K562 (cell line): Measurements from ENCODE around the gene BPHL. TPM values are rescaled to one million over a fixed set of nuclear protein-coding genes. Genes with fewer than 3 reads are reported as not detected.

Source experiments
- ATAC-seq: fragments of 200-7000 bp; cut with Tn5 transposase; 3 replicates; pipeline ENCODE4 v1.9.1; 2020; ENCODE audit warnings: moderate library complexity
- BruUV-seq: library from RNA; stranded (reverse); fragments of 400-500 nt; replicated peaks from 2 replicates; lab custom pipeline; 2021; lab: Mats Ljungman, UMichigan
- CTCF ChIA-PET: fragments of 300-600 bp; formaldehyde crosslinking; extraction: SDS; loops from one replicate; lab custom pipeline; 2021; ENCODE audit warnings: low intra/inter-chr PET ratio; lab: Yijun Ruan, JAX
- POLR2A ChIA-PET: fragments of 300-600, 350-650 bp; sonication (Branson Sonifier 250); formaldehyde crosslinking; extraction: SDS; loops from one replicate; lab custom pipeline; 2021; ENCODE audit warnings: antibody characterized with exemption, inconsistent platforms; lab: Yijun Ruan, JAX
- DNase-seq, 4 experiments: peaks; one replicate each; pipeline versions ENCODE4 v3.0.0 to v3.0.0-alpha.2; 2011 to 2018; ENCODE audit warnings: low spot score in 3 of 4, mixed read lengths in 3 of 4; ENCODE audit errors: extremely low read depth in 1 of 4
- FAIRE-seq: peaks from 2 replicates; lab custom pipeline; 2011; peaks lifted over from hg19 to GRCh38; lab: Jason Lieb, UNC
- H2AFZ ChIP-seq: 2 replicates; pipeline ENCODE4 v1.6.0; 2011; ENCODE audit warnings: low read depth, low read length, control low read depth, inconsistent platforms
- H3K27ac ChIP-seq: fragments of 200-600 bp; 3 replicates; pipeline ENCODE4 v1.8.0; 2011; ENCODE audit warnings: low read depth, mild to moderate bottlenecking, control low read depth, inconsistent platforms, low read length, moderate library complexity, mixed read lengths; ENCODE audit errors: extremely low read depth
- H3K27me3 ChIP-seq, 2 experiments: fragments of 300-600 bp in 1 of 2; 2 replicates in 1 of 2; 3 replicates in 1 of 2; pipeline versions ENCODE4 v1.6.0 to v1.8.0; 2011; ENCODE audit warnings: inconsistent platforms in 2 of 2, low read length in 2 of 2, mild to moderate bottlenecking in 1 of 2, mixed read lengths in 1 of 2, moderate library complexity in 1 of 2; ENCODE audit not compliant: control insufficient read depth in 2 of 2, insufficient read depth in 2 of 2
- H3K36me3 ChIP-seq: fragments of 300-600 bp; 3 replicates; pipeline ENCODE4 v1.8.0; 2011; ENCODE audit warnings: mild to moderate bottlenecking, low read length, inconsistent platforms; ENCODE audit not compliant: control insufficient read depth, insufficient read depth
- H3K4me1 ChIP-seq, 2 experiments: fragments of 200-600 bp in 1 of 2; replicated peaks in 1 of 2; 2 replicates in 1 of 2; 3 replicates in 1 of 2; pipeline versions ENCODE4 v1.5.1 to v1.8.0; 2011; ENCODE audit warnings: inconsistent platforms in 2 of 2, low read length in 2 of 2, mild to moderate bottlenecking in 1 of 2, mixed read lengths in 1 of 2, moderate library complexity in 1 of 2; ENCODE audit not compliant: control insufficient read depth in 2 of 2, insufficient read depth in 2 of 2
- H3K4me2 ChIP-seq: 2 replicates; pipeline ENCODE4 v1.6.1; 2011; ENCODE audit warnings: low read length, control low read depth, inconsistent platforms, mixed read lengths; ENCODE audit not compliant: insufficient read depth
- H3K4me3 ChIP-seq: fragments of 200-600 bp; sonication (generic), shearing (Covaris generic); 2 replicates; pipeline ENCODE4 v1.5.1; 2016; ENCODE audit warnings: control low read depth, inconsistent platforms
- H3K79me2 ChIP-seq: fragments of 200-600 bp; 3 replicates; pipeline ENCODE4 v1.8.0; 2011; ENCODE audit warnings: low read length, inconsistent platforms; ENCODE audit not compliant: control insufficient read depth, insufficient read depth
- H3K9ac ChIP-seq, 2 experiments: 2 replicates each; pipeline versions ENCODE4 v1.6.0 to v1.6.1; 2011; ENCODE audit warnings: low read depth in 2 of 2, low read length in 2 of 2, control low read depth in 1 of 2, inconsistent platforms in 1 of 2, mild to moderate bottlenecking in 1 of 2, mixed read lengths in 1 of 2; ENCODE audit not compliant: insufficient read depth in 1 of 2
- H3K9me1 ChIP-seq: one replicate; pipeline ENCODE4 v1.6.0; 2011; ENCODE audit warnings: inconsistent platforms, mild to moderate bottlenecking, low read length, moderate library complexity; ENCODE audit not compliant: control insufficient read depth, insufficient read depth
- H3K9me3 ChIP-seq: replicated peaks from 2 replicates; pipeline ENCODE4 v1.5.1; 2011; ENCODE audit warnings: low read depth, low read length, inconsistent platforms; ENCODE audit not compliant: control insufficient read depth, insufficient read depth
- H4K20me1 ChIP-seq: replicated peaks from 2 replicates; pipeline ENCODE4 v1.6.1; 2011; ENCODE audit warnings: low read length, inconsistent platforms, mixed read lengths; ENCODE audit not compliant: control insufficient read depth, insufficient read depth
- CREM ChIP-seq: IDR thresholded peaks from 2 replicates; pipeline ENCODE4 v1.6.1; 2014; ENCODE audit warnings: antibody characterized with exemption, low read depth
- DDX20 ChIP-seq: fragments of 450-650 bp; IDR thresholded peaks from 2 replicates; pipeline ENCODE4 v1.6.1; 2016; ENCODE audit warnings: missing genetic modification characterization, low read depth, mild to moderate bottlenecking, missing compliant biosample characterization, moderate library complexity
- FOXM1 ChIP-seq, 2 experiments: fragments of 450-650 bp in 1 of 2; sonication (generic) in 1 of 2; formaldehyde crosslinking in 1 of 2; IDR thresholded peaks; 2 replicates each; pipeline versions ENCODE4 v1.6.1 to v1.9.0; 2017 to 2022; ENCODE audit warnings: low read depth in 2 of 2, mild to moderate bottlenecking in 2 of 2, missing genetic modification reagents in 1 of 2, moderate library complexity in 1 of 2
- HOMEZ ChIP-seq: fragments of 250-450 bp; sonication (Bioruptor Pico); IDR thresholded peaks from 2 replicates; pipeline ENCODE4 v1.4.0; 2020; ENCODE audit warnings: mild to moderate bottlenecking, moderate library complexity
- NONO ChIP-seq, 2 experiments: fragments of 200-400 bp in 1 of 2; fragments of 450-650 bp in 1 of 2; formaldehyde crosslinking in 1 of 2; IDR thresholded peaks; 2 replicates each; pipeline ENCODE4 v1.6.1; 2017; ENCODE audit warnings: low read depth in 2 of 2, mild to moderate bottlenecking in 2 of 2, moderate library complexity in 2 of 2, low read length in 1 of 2
- SMARCA4 ChIP-seq: fragments of 450-650 bp; IDR thresholded peaks from 2 replicates; pipeline ENCODE4 v1.6.1; 2016
- SMARCC2 ChIP-seq: fragments of 450-650 bp; IDR thresholded peaks from 2 replicates; pipeline ENCODE4 v1.6.1; 2017; ENCODE audit warnings: antibody characterized with exemption, moderate library complexity, mild to moderate bottlenecking, low read depth
- ZNF12 ChIP-seq: sonication (generic); formaldehyde crosslinking; IDR thresholded peaks from 2 replicates; pipeline ENCODE4 v1.4.0; 2020; ENCODE audit warnings: mild to moderate bottlenecking, missing genetic modification reagents
- ZNF407 ChIP-seq: fragments of 450-650 bp; IDR thresholded peaks from 2 replicates; pipeline ENCODE4 v1.6.1; 2016; ENCODE audit warnings: low read depth
- ZNF780A ChIP-seq: fragments of 250-450 bp; sonication (Bioruptor Pico); IDR thresholded peaks from 2 replicates; pipeline ENCODE4 v1.5.0; 2021; ENCODE audit warnings: mild to moderate bottlenecking
- WGBS: fragments of 100-300 bp; shearing (Covaris generic); methylation state at CpG from one replicate; pipeline ENCODE4 v1.1.6; 2016; ENCODE audit warnings: low coverage, mixed read lengths; ENCODE audit not compliant: insufficient coverage; ENCODE audit errors: missing lambda C conversion rate; 5-methylcytosine and 5-hydroxymethylcytosine counted together
- in situ Hi-C: fragments of 300-500 bp; cut with MboI; formaldehyde crosslinking; loops from 4 replicates; pipeline ENCODE4 v1.15.0; 2018; ENCODE audit warnings: inconsistent platforms, mixed read lengths
- intact Hi-C: fragments of 100-400 bp; cut with micrococcal nuclease; formaldehyde crosslinking; loops from 2 replicates; pipeline ENCODE4 v1.14.2; 2022
- polyA plus RNA-seq, 8 experiments: library from polyadenylated mRNA; depleted of rRNA in 4 of 8; stranded (reverse) in 5 of 8; unstranded in 3 of 8; fragments of >200 nt; fragmentation: Nextera tagmentation in 2 of 8; fragmentation: Illumina TruSeq in 1 of 8; extraction: Ambion mirVana in 2 of 8; extraction: Trizol in 1 of 8; gene quantifications; 2 replicates each; pipeline versions ENCODE4 v1.2.1 to v1.2.3, GENCODE V29; 2011 to 2014; ENCODE audit warnings: inconsistent platforms in 1 of 8, missing spikeins in 1 of 8
- total RNA-seq, 7 experiments: library from RNA; depleted of rRNA in 6 of 7; stranded (reverse); fragments of >200 nt in 6 of 7; fragmentation: Illumina TruSeq in 2 of 7; extraction: Trizol in 2 of 7; gene quantifications; 2 replicates each; pipeline versions ENCODE4 v1.2.1 to v1.2.3, GENCODE V29; 2011 to 2021; ENCODE audit warnings: low replicate concordance in 1 of 7

Gene BPHL
- total and polyA plus RNA-seq, 9 of the 15 experiments (the other 6 are each of a cell fraction or from before 2014, with no cell fraction given) = 3.5 to 17.4 (median 8.2) TPM

GRCh38 chr6:3159805-3160781 is 41.6 kb downstream of the BPHL start:
- intact Hi-C loops (loop anchor here (2.0 to 5.0 kb wide), 3 partner anchors 33 to 173 kb away; no protein-coding TSS in a partner anchor), in situ Hi-C loops (no loop called here)
- H2AFZ ChIP-seq = peak overlapping the region; percentile 45
- H3K79me2 ChIP-seq = peaks cover 36% of the 10 kb centered on the region
- H3K9me1 ChIP-seq = no peaks in the 10 kb centered on the region
- peak overlapping the region; percentile 98 for H3K27ac ChIP-seq
- peak overlapping the region; percentile 1; the same call in 1 of the 2 replicates for H3K4me3 ChIP-seq
- H3K4me2 ChIP-seq = peak overlapping the region; percentile 72
- peak overlapping the region; percentile 56 to 88 for H3K9ac ChIP-seq
- DNase-seq = peak; percentile 56 to 96 (median 77)
- H3K27me3 ChIP-seq = no peaks in the 10 kb centered on the region
- ChIA-PET CTCF (no interaction called here), POLR2A (interaction anchor here (0.8 to 4.5 kb wide), 13 partner anchors 12 to 99 kb away, joined by 3 to 38 read pairs (median 5); partner anchors contain the start of gene PSMG4)
- WGBS = 5% methylated on average over 30 of the region's 31 CpGs
- H4K20me1 ChIP-seq = peaks cover 3% of the 10 kb centered on the region; the same call in 1 of the 2 replicates
- FAIRE-seq = peak; percentile 97
- H3K4me1 ChIP-seq = peaks cover 44 to 56% of the 10 kb centered on the region in 2 experiments
- ATAC-seq = peak; percentile 68
- no TSS peak for BruUV-seq
- H3K36me3 ChIP-seq = peaks cover 10% of the 10 kb centered on the region; the same call in 2 of the 3 replicates
- H3K9me3 ChIP-seq = 0 out of 2 replicates have a peak, but pooled peaks cover 2% of the 10 kb centered on the region
- TF ChIP-seq ZNF780A (no peak), SMARCA4 (peak; percentile 89), SMARCC2 (no peak), NONO (IDR thresholded peaks at IDR 0.05; ENCODE audit: low read depth in 2 of 2, low read length in 1 of 2) (no peak), HOMEZ (CRISPR knock-in tag) (no peak), ZNF407 (no peak), DDX20 (tag) (no peak), CREM (peak; percentile 70), ZNF12 (no peak), FOXM1 (IDR thresholded peaks at IDR 0.05; ENCODE audit: low read depth) (peak; percentile 96), FOXM1 (CRISPR knock-in tag; IDR thresholded peaks at IDR 0.05; ENCODE audit: low read depth) (peak; percentile 95)
